Right lung (tissue), 5 donors: ENCODE measurements around the gene SLC46A2. TPM values are rescaled to one million over a fixed set of nuclear protein-coding genes. Genes with fewer than 3 reads are reported as not detected.

Experiments used
- polyA plus RNA-seq, 5 donors: library from polyadenylated mRNA; unstranded; fragments of 120-200 nt; gene quantifications; one replicate each; pipeline versions ENCODE4 v1.2.1 to v1.2.3, GENCODE V29; 2013; ENCODE audit warnings: inconsistent platforms in 1 of 5, low replicate concordance in 1 of 5; ENCODE audit not compliant: insufficient read length in 5 of 5, insufficient read depth in 1 of 5

The SLC46A2 gene
- polyA plus RNA-seq, 5 donors: 0.33 to 1.0 (median 0.82) TPM

Other genes starting within 250 kb of the SLC46A2 start
- gene INIP, start 172.8 kb downstream of the SLC46A2 start, polyA plus RNA-seq: 10 to 100 TPM; 32.5 to 43.5 (median 36.7) TPM
- gene SNX30, start 140.1 kb downstream of the SLC46A2 start, polyA plus RNA-seq: 10 to 100 TPM; 22.9 to 35.3 (median 27.9) TPM
- gene ZNF883, start 121.3 kb upstream of the SLC46A2 start, polyA plus RNA-seq: 1 to 10 TPM; 4.8 to 9.4 (median 7.5) TPM
- 10 to 100 TPM; 10.5 to 17.8 (median 13.5) TPM for gene ZFP37, start 165.8 kb upstream of the SLC46A2 start, polyA plus RNA-seq